Right lobe of liver (tissue), 6 donors: ENCODE measurements around the gene TRIM41. TPM values are rescaled to one million over a fixed set of nuclear protein-coding genes. Genes with fewer than 3 reads are reported as not detected.

Experiments
- ATAC-seq, 4 donors: fragments of 200-7000 bp; cut with Tn5 transposase; one replicate each; pipeline ENCODE4 v1.9.1; 2020; ENCODE audit warnings: mild to moderate bottlenecking in 4 of 4, moderate library complexity in 4 of 4
- DNase-seq, 3 donors: peaks; one replicate each; pipeline ENCODE4 v3.0.0-alpha.2; 2020
- H3K27ac ChIP-seq, 3 donors: fragments of 200-600 bp; one replicate each; pipeline ENCODE4 v1.8.0; 2022
- H3K27me3 ChIP-seq, 2 donors: fragments of 200-600 bp; one replicate each; pipeline ENCODE4 v1.8.0; 2022
- H3K36me3 ChIP-seq, 4 donors: fragments of 200-600 bp; sonication (generic) in 1 of 4; one replicate each; pipeline versions ENCODE4 v1.5.1 to v1.8.0; 2017 to 2022; ENCODE audit warnings: control low read depth in 1 of 4
- H3K4me1 ChIP-seq, 4 donors: fragments of 200-600 bp; sonication (generic) in 1 of 4; one replicate each; pipeline versions ENCODE4 v1.5.1 to v1.8.0; 2017 to 2022; ENCODE audit warnings: control low read depth in 1 of 4
- H3K4me3 ChIP-seq, 3 donors: fragments of 200-600 bp; one replicate each; pipeline ENCODE4 v1.8.0; 2022
- H3K9me3 ChIP-seq, 4 donors: fragments of 200-600 bp; sonication (generic) in 1 of 4; one replicate each; pipeline versions ENCODE4 v1.5.1 to v1.8.0; 2017 to 2022; ENCODE audit warnings: control low read depth in 1 of 4
- POLR2A ChIP-seq: fragments of 450-650 bp; IDR thresholded peaks from one replicate; pipeline ENCODE4 v1.6.1; 2017; ENCODE audit warnings: antibody characterized with exemption, mild to moderate bottlenecking
- WGBS: methylation state at CpG from one replicate; pipeline ENCODE4 v1.1.6; 2018; ENCODE audit warnings: low coverage, low lambda C conversion rate; ENCODE audit not compliant: insufficient coverage; ENCODE audit errors: missing lambda C conversion rate; 5-methylcytosine and 5-hydroxymethylcytosine counted together
- intact Hi-C, 2 donors: fragments of 100-400 bp; cut with DNase I; formaldehyde crosslinking; loops; one replicate each; pipeline versions ENCODE4 v1.11.2 to v1.14.1; 2022
- total RNA-seq, 6 experiments: library from RNA; depleted of rRNA in 2 of 6; stranded (reverse); fragments of >200 nt in 2 of 6; fragmentation: NEBNext Ultra II Directional in 3 of 6; extraction: Animal tissue kit (Norgen Biotek cat#: 25700) in 3 of 6; gene quantifications; one replicate each; pipeline versions ENCODE4 v1.1.0 to v1.2.4, GENCODE V29; 2016 to 2023
- TF ChIP-seq, protein P1 (sequence below), 4 donors: fragments of 200-600 bp in 3 of 4; fragments of 450-650 bp in 1 of 4; IDR thresholded peaks; one replicate each; pipeline versions ENCODE4 v1.5.1 to v1.8.0; 2016 to 2022; ENCODE audit warnings: antibody characterized with exemption in 4 of 4, mild to moderate bottlenecking in 2 of 4
- donor health status: DM: no; HTN: yes; CAD: no.
- donor health status: DM: no; HTN: no; CAD: no.
- donor health status: DM: no; HTN: no; CAD: no.
- donor health status: DM: no; HTN: yes; CAD: no.
- donor health status: DM: no; HTN: yes; CAD: no.

TRIM41 gene
- total RNA-seq, 6 experiments from 2014 or later: 7.3 to 20.6 (median 15.9) TPM

DNA sequence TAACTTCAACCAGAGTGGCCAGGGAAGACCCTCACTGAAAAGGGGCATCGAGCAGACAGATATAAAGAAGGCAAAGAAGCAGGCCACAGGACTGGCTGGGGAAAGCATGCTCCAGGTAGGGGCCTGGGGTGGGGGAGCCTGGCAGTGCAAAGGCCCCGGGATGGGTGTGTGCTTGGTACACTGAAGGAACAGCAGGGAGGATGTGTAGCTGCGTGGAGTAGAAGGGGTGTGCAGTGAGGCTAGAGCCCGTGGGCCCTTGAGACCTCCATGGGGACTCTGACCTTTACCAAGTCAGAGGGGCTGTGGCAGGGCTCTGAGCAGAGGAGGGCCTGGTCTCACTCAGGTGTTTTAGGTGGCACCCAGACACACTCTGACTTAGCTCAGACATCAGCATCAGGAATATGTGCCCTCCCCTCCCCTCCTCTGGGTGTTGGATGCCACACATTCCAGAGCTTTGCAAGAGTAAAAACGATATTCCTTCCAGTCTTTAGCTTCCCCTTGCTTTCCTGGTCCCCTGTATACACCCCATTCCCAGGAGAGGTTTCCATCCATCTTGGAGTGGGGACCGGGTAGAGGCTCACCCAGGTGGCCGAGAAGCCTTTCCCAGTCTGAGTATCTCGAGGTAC is 25.6 kb upstream of the TRIM41 start:
- DNase-seq (no peak), ATAC-seq (no peak)
- 64% methylated on average over 2 of the region's 8 CpGs for WGBS
- no peaks in the 10 kb centered on the region for H3K9me3 ChIP-seq
- no peak overlapping the region for H3K27ac ChIP-seq
- no peak overlapping the region for H3K4me3 ChIP-seq
- TF ChIP-seq, protein P1, sequence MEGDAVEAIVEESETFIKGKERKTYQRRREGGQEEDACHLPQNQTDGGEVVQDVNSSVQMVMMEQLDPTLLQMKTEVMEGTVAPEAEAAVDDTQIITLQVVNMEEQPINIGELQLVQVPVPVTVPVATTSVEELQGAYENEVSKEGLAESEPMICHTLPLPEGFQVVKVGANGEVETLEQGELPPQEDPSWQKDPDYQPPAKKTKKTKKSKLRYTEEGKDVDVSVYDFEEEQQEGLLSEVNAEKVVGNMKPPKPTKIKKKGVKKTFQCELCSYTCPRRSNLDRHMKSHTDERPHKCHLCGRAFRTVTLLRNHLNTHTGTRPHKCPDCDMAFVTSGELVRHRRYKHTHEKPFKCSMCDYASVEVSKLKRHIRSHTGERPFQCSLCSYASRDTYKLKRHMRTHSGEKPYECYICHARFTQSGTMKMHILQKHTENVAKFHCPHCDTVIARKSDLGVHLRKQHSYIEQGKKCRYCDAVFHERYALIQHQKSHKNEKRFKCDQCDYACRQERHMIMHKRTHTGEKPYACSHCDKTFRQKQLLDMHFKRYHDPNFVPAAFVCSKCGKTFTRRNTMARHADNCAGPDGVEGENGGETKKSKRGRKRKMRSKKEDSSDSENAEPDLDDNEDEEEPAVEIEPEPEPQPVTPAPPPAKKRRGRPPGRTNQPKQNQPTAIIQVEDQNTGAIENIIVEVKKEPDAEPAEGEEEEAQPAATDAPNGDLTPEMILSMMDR (IDR thresholded peaks at IDR 0.05): no peak
- TF ChIP-seq POLR2A: no peak
- peaks cover 0 to 23% (median 0%) of the 10 kb centered on the region in 4 donors for H3K4me1 ChIP-seq
- intact Hi-C loops: no loop called here
- no peaks in the 10 kb centered on the region for H3K27me3 ChIP-seq
- no peaks in the 10 kb centered on the region for H3K36me3 ChIP-seq

DNA sequence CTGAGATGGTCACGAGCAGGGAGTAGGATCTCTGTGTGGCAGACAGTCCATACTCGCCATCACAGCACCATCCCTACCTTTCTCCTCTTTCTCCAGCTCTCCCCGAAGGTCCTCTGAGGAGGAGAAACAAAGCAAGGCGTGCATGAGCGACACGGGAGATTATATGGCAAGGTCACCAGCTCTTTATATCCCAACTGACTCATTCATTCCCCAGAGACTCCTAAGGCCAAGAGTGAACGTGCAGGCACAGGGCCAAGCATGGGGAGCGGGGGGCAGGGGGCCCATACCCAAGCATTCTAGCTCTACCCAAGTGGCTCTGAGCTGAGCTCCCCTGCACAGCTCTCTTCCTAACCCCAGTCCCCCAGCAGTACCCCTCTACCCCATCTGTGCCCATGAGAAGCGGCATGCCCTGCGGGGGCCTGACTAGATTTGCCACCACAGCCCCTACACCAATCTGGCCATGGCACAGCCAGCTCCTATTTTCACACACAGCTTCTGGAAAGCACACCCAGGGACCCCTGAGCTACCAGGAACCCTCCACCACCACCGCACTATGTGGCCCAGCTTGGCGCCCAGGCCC is 24.9 kb upstream of the TRIM41 start:
- Histone ChIP-seq H3K27ac (no peak overlapping the region), H3K9me3 (no peaks in the 10 kb centered on the region), H3K27me3 (no peaks in the 10 kb centered on the region), H3K4me3 (no peak overlapping the region), H3K4me1 (peaks cover 0 to 19% (median 0%) of the 10 kb centered on the region in 4 donors), H3K36me3 (no peaks in the 10 kb centered on the region)
- TF ChIP-seq POLR2A: no peak
- TF ChIP-seq, protein P1 (IDR thresholded peaks at IDR 0.05): no peak
- ATAC-seq: no peak
- intact Hi-C loops: no loop called here
- no peak for DNase-seq
- 70% methylated on average over 2 of the region's 12 CpGs for WGBS

DNA sequence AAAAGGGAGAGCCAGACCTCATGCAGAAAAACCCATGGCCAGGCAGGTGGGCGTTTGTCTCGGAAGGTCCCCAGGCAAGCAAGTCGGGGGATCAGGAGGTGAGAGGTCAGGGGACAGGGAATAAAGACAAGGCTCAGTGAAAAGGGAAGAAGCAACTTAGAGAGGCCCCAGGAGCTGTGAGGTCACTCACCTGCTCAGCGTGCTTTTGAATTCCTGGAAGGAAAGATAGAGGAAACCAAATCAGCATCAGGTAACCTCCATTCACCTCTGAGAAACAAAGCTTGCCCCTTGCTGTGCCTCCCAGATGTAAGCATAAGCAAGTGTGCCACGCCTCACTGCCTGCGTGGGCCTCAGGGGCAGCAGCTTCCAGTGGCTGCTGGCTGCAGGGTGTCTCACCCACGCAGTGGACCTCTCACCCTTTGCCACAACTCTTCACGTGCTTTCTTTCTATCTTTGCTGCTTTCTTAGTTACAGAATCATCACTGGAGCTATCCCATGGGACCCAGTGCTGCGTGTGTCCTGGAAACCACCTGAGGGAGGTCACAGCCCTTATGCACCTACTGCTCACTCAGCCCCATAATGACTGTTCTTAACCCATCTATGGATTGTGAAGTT is 24.1 kb upstream of the TRIM41 start:
- Histone ChIP-seq H3K4me3 (no peak overlapping the region), H3K27ac (no peak overlapping the region), H3K4me1 (peaks cover 0 to 16% (median 0%) of the 10 kb centered on the region in 4 donors), H3K27me3 (no peaks in the 10 kb centered on the region), H3K9me3 (no peaks in the 10 kb centered on the region), H3K36me3 (no peaks in the 10 kb centered on the region)
- TF ChIP-seq, protein P1 (IDR thresholded peaks at IDR 0.05): no peak
- no peak for TF ChIP-seq POLR2A
- intact Hi-C loops: no loop called here
- WGBS: 56% methylated on average over 7 of the region's 9 CpGs
- ATAC-seq (no peak), DNase-seq (no peak)

DNA sequence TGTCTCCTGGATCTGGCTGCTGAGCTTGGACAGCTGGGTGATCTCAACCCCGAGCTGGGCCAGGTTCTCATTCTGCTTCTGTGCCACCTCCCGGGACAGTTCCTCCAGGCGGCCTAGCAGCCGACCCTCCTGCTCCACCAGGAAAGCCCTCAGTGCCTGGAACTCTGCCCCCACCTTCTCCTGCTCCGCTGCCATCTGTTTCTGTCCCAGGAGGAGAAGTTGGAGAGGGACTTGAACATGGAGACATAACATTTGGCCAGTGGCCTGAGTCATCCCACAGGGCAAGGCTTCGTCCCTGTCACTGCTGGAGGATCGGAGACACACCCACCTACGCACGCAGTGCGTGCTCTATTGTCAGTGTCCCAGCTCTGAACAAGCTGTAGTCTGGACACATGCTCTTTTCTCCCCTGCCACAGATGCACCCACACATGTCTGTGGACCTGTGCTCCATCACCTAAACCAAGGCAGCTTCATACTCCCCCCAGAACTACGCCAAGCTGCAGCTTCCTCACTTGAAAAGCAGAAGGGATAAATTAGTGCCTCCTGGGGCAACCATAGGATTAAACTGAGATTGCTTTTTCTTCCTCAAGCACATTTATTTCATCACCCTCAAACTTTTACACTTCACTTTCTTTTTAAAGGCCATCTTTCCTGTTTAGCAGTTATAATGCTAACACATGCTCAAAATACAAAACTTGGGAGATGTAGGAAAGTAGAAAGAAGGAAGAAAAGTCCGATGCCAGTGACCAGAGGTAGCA is 23.0 kb upstream of the TRIM41 start:
- Histone ChIP-seq H3K9me3 (no peaks in the 10 kb centered on the region), H3K27me3 (no peaks in the 10 kb centered on the region), H3K4me1 (peaks cover 0 to 19% (median 2%) of the 10 kb centered on the region in 4 donors), H3K27ac (no peak overlapping the region), H3K36me3 (no peaks in the 10 kb centered on the region), H3K4me3 (no peak overlapping the region)
- TF ChIP-seq, protein P1 (IDR thresholded peaks at IDR 0.05): no peak
- TF ChIP-seq POLR2A: no peak
- WGBS: 74% methylated on average over 5 of the region's 12 CpGs
- ATAC-seq (no peak), DNase-seq (no peak)
- intact Hi-C loops: no loop called here
